SH-SY5Y (cell line): ENCODE measurements around the gene ESRP2.

Experiments
- GATA2 ChIP-seq: IDR thresholded peaks from 2 replicates; pipeline ENCODE4 v1.6.1; 2011; ENCODE audit warnings: mild to moderate bottlenecking, low read depth, low read length
- GATA3 ChIP-seq: IDR thresholded peaks from 2 replicates; pipeline ENCODE4 v1.6.1; 2011; ENCODE audit warnings: low read depth, mild to moderate bottlenecking, low read length, moderate library complexity

ESRP2 gene

DNA sequence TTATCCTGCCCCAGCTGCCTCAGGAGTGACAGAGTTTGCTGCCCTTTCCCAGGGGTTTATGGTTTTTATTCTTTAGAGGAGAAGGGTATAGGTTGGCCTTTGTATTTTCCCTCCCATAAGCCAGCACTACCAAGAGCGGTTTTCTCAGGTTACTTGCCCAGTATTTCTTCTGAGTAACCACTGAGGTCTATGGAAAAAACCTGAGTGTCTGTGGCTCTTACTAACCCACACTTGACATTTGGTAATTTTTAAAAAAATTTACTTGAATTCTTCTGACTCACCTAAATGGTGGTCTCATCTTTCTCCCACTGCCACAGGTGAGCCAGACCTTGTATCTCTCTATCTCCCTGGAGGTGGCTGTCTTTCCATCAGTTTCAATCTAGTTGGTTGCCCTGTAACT is 34.4 kb upstream of the ESRP2 start:
- TF ChIP-seq GATA3 = no peak

DNA sequence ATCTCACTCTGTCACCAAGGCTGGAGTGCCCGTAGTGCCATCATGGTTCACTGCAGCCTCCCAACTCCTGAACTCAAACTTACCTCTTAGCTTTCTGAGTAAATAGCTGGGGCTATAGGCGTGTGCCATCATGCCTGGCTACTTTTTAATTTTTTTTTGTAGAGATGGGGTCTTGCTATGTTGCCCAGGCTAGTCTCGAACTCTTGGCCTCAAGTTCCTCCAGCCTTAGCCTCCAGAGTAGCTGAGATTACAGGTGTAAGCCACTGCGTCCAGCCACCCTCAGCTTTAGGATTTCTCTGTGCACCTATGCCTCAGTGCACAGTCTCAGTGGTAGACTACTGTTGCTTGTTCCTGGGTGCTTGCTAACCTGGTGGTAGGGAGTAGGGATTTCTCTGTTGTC is 33.9 kb upstream of the ESRP2 start:
- TF ChIP-seq GATA2 (no peak), GATA3 (no peak)

DNA sequence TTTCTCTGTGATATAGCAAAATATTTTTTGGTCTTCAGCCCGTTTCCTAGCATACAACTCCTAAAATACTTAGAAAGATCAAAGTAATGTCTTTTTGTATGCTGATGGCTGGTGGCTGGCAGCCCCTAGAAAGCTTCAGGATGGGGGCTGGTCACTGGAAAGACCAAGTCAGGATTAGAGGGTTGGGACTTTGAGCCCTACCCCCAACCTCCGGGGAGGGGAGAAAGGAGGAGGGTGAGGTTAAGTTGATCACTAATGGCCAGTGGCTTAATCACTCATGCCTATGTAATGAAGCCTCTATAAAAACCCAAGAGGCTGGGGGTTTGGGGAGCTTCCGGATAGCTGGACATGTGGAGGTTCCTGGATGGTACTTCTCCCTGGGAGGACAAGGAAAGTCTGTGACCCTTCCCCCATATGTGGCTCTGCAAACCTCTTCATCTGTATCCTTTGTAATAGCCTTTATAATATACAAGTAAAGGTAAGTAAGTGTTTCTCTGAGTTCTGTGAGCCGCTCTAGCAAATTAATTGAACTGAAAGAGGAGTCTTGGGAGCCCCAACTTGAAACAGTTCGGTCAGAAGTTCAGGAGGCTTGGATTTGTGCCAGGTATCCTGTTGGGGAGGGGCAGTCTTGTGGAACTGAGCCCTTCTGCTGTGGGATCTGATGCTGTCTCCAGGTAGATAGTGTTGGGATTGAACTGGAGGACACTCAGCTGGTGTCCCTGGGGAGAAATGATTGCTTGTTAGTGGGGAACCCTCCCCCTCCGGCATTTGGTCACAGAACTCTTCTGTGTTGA is 31.9 kb upstream of the ESRP2 start:
- TF ChIP-seq GATA2 = no peak
- TF ChIP-seq GATA3 = no peak

DNA sequence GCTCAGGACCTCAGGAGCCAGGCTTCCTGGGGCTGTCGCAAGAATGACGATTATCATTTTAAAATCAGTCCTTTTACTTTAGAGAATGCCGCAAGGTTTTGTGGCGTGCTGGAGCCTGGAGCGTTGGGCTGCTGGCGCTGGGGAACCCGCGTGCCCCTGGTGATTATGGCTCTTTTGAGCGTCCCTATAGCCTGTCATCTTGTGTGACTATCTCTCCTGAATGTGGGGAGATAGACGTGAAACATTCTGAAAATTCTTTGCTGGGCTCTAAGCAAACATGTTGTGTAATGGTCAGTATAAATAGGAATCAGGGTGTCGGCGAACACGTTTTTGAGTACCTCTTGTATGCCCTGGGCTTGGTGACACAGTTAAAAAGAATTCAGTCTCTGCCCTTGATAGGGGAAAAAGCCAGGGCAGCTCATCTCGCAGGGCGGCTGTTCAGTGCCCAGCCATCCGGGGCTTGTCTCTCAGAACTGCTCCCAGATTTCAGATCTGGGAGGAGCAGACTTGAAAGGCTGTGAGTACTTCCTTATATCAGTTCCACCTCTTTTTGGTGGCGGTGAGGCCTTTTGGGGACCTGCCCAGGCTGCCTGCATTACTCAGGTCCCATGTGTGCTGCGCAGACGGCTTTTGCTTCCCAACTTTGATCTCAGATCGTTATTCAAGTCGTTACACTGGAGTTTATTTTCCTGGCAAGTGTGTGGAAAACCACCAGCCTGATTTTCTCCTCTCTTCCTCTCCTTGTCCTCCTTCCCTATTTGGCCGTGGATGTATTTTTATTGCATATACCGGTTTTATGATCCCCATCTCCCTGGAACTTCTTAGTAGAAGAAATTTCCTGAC is 29.4 kb upstream of the ESRP2 start:
- TF ChIP-seq GATA3 (no peak), GATA2 (no peak)

DNA sequence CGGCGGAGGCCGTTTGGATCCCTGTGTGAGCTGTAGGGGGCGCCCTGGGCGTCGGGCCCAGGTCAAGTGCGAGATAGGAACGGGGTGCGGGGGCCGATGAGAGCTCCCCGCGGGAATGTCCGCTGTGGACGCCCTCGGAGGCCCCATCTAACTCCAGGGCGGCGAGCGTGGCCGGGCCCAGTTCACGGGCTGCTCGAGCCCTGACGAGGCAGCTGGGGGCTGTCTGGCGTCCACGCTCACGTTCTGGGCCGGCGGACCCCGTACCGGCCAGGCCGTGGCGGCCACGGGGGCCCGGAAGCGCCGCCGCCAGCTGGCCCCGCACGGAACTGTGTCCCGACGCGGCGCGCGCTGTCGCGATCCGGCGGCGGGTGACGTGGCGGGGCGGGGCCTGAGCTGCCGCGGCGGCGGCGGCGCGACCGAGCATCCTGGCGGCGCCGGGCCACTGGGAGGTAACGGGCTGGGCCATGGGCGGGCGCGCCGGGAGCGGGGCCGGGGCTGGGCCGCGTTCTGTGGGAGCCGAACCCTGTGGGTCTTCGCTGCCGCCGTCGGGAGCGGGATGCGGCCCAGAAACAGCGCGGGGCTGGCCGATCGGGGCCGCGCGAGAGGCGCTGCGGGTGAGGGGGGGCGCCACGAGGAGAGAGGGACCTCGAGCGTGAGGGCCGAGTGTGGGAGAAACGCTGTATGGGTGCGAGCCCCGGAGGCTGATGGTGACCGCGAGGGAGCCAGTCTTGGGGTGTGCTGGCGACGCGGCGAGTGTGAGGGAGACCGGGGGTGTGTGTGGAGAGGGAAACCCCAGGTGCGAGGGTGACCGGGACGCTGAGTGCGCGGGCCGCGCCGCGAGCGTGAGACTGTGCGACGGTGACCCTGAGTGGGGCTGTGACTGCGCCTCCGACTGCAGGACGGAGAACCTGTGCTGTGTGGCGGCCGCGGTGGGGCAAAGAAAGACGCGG is 28.5 kb upstream of the ESRP2 start, which contains the start of gene SLC7A6:
TSS of gene SLC7A6 (plus strand) at position 399 of the 950 bp plus-strand sequence. CDS start 10,201 bp downstream, outside the sequence.
- no peak for TF ChIP-seq GATA3
- TF ChIP-seq GATA2 = no peak

DNA sequence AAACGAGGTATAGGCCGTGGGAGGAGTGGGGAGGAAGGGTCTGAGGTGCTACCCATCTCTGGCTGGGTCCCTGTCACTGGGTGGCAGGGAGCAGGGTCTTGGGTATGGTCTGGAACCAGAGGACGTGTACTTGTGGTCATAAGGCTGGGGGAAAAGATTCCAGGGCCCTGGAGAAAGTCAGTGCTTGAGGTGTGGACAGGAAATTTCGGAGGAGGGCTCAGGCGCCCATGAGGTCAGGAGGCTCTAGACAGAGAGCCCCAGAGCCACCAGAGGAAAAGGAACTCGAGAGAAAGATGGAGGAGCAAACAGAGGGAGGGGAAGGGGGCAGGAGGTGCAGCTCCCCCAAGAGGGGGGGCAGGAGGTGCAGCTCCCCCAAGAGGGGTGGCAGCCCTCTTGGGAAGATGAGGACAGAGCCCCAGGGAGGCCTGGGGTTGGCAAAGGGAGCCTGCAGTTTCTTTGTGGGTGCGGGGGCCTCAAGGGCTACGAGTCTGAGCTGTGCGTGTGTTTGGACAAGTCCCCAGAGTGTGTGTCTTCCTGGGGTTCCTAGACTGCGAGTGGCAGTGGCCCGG is 27.7 kb upstream of the ESRP2 start:
- TF ChIP-seq GATA3 (no peak), GATA2 (no peak)

DNA sequence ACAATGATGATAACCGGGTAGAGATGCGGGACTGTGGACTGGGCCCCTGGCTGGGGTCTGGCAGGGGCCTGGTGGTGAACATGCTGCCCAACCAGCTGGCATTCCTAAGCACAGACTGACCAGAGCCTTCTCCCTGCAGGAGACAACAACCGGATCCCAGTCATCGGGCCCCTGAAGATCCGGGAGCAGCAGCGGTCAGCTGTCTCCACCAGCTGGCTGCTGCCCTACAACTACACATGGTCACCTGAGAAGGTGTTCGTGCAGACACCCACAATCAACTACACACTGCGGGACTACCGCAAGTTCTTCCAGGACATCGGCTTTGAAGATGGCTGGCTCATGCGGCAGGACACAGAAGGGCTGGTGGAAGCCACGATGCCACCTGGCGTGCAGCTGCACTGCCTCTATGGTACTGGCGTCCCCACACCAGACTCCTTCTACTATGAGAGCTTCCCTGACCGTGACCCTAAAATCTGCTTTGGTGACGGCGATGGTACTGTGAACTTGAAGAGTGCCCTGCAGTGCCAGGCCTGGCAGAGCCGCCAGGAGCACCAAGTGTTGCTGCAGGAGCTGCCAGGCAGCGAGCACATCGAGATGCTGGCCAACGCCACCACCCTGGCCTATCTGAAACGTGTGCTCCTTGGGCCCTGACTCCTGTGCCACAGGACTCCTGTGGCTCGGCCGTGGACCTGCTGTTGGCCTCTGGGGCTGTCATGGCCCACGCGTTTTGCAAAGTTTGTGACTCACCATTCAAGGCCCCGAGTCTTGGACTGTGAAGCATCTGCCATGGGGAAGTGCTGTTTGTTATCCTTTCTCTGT is 23.3 kb upstream of the ESRP2 start:
- TF ChIP-seq GATA3 (no peak), GATA2 (no peak)

DNA sequence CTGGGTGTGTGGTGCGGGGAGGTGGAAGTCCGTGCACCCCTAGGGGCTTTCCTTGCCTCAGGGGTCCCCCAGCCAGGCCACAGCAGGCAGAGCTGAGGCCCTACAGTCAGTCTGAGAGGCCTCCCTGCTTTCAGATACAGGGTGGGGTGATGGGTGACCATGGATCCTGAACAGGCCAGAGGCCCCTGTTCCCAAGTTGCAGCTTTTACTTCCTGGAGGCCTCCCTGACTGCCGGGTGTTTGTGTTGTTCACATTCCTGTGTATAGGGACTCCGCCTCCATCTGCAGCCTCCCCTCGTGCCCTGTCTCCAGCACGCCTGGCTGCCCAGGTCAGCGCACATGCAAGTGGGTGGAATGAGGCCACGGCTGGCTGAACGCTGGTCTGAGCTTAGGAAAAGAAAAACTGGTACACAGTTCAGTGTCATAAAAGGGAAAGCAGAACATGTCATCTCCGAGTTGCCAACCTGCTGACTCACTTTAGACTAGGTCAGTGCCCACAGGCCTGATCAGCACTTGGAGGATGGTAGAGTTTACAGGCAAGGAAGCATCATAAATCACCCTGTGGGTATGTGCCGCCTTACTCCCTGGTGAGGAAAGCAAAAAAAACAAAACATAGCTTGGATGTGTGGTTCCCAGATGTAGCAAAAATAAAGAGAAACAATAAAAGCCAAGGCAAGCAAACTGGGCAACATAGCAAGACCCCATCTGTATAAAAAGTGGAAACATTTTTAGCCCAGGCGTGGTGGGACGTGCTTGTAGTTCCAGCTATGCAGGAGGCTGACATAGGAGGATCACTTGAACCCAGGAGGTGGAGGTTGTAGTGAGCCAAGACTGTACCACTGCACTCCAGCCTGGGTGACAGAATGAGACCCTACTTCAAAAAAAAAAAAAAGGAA is 22.2 kb upstream of the ESRP2 start:
- TF ChIP-seq GATA2 = no peak
- TF ChIP-seq GATA3 = no peak

DNA sequence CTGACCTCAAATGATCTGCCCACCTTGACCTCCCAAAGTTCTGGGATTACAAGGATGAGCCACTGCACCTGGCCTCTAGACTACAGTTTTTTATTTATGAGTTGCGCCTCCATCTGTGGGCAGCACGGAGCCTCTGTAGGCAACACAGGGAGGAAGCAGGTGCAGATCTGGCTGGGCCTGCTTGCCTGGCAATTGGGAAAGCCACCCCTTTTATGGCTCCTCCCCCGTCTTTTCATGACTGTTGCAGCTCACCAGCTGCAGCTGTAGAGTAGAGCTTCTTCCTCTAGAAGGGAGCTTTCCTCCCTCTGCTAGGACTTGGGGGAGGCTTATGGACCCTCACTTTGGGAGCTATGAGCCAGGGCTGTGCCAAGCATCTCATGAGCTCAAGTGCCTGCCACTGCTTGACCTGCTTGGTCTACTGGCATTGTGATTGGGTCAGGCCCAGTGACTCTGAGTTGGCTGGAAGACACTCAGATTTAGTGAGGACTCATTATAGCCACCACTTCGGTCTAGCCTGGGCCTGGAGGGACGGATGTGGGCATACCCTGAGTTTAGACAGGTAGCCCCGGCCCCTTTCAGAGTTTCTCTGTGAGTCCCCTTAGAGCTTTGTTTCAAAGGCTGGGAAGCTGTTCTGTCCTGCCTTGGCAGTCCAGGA is 21.5 kb upstream of the ESRP2 start:
- TF ChIP-seq GATA3 = no peak
- TF ChIP-seq GATA2 = no peak

DNA sequence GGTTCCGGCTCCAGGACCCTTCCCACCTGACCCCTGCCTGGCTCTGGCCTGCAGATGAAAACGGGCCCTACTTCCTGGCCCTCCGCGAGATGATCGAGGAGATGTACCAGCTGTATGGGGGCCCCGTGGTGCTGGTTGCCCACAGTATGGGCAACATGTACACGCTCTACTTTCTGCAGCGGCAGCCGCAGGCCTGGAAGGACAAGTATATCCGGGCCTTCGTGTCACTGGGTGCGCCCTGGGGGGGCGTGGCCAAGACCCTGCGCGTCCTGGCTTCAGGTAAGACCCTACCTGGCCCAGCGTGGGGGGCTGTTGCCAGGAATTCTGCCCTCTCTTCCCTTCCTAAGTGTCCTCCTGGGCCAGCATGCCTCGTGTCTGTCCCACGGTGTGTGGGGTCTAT is 19.8 kb upstream of the ESRP2 start:
- no peak for TF ChIP-seq GATA3
- TF ChIP-seq GATA2 = no peak

DNA sequence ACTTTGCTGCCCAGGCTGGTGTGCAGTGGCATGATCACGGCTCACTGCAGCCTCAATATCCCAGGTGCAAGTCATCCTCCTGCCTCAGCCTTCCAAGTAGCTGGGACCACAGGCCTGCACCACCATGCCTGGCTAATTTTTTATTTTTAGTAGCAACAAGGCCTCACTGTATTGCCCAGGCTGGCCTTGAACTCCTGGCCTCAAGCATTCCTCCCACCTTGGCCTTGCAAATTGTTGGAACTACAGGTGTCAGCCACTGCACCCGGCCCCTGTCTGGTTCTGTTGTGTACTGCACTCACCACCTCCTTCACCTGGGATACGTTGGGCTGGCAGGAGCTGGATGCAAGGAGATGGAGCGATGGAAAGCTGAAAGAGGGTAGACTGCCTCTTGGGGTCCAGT is 17.8 kb upstream of the ESRP2 start:
- TF ChIP-seq GATA2 (no peak), GATA3 (no peak)
